ENCODE data around the gene SAC3D1. TPM values are rescaled to one million over a fixed set of nuclear protein-coding genes. Genes with fewer than 3 reads are reported as not detected.
A peak's percentile ranks its signal among the peaks of the same experiment; 100 is the strongest.
"Not testable (repeated sequence)": the region's sequence is repeated elsewhere in the genome, so short reads cannot be mapped to it uniquely, and the experiment has no call there.

The SAC3D1 gene
- total RNA-seq: 11.3 TPM

- ATAC-seq: peak; percentile 90
Measured at GRCh38 chr11:65040847-65041622, at the start of gene SAC3D1. TSS of gene SAC3D1 (plus strand) at chr11:65041210. CDS start at chr11:65041293, 83 bp downstream.

GRCh38 chr11:64994318-64994717 is 46.7 kb upstream of the SAC3D1 start:
- ATAC-seq: no peak

- ATAC-seq: no peak
Measured at GRCh38 chr11:64996327-64996709, 44.7 kb upstream of the SAC3D1 start.

- peak; percentile 57 for ATAC-seq
Measured at GRCh38 chr11:64996710-64997380, 44.2 kb upstream of the SAC3D1 start, which contains the start of gene BATF2. TSS of gene BATF2 (minus strand) at chr11:64996971. CDS start at chr11:64996914, 57 bp downstream.

- no peak for ATAC-seq
Measured at GRCh38 chr11:64998141-64998540, 42.9 kb upstream of the SAC3D1 start.

GRCh38 chr11:64998690-64999431 is 42.1 kb upstream of the SAC3D1 start:
- ATAC-seq: no peak

GRCh38 chr11:64999478-64999877 is 41.5 kb upstream of the SAC3D1 start:
- ATAC-seq: no peak

GRCh38 chr11:65002706-65003105 is 38.3 kb upstream of the SAC3D1 start:
- ATAC-seq: no peak

GRCh38 chr11:65003282-65003681 is 37.7 kb upstream of the SAC3D1 start:
- ATAC-seq: no peak

GRCh38 chr11:65003968-65004367 is 37.0 kb upstream of the SAC3D1 start:
- not testable (repeated sequence) for ATAC-seq

GRCh38 chr11:65008016-65008415 is 33.0 kb upstream of the SAC3D1 start:
- no peak for ATAC-seq

- no peak for ATAC-seq
Measured at GRCh38 chr11:65008873-65009272, 32.1 kb upstream of the SAC3D1 start.

- ATAC-seq: peak; percentile 91
Measured at GRCh38 chr11:65013130-65013887, 27.7 kb upstream of the SAC3D1 start.

GRCh38 chr11:65013888-65014725 is 26.9 kb upstream of the SAC3D1 start, which contains the start of gene ARL2:
TSS of gene ARL2 (plus strand) at chr11:65014160. CDS start at chr11:65014208, 48 bp downstream.
- peak; percentile 83 for ATAC-seq

- ATAC-seq: peak; percentile 6
Measured at GRCh38 chr11:65014726-65015227, 26.2 kb upstream of the SAC3D1 start.

GRCh38 chr11:65016705-65017104 is 24.3 kb upstream of the SAC3D1 start:
- peak; percentile 54 for ATAC-seq

- ATAC-seq: no peak
Measured at GRCh38 chr11:65017937-65018336, 23.1 kb upstream of the SAC3D1 start.

- ATAC-seq: no peak
Measured at GRCh38 chr11:65019824-65020223, 21.2 kb upstream of the SAC3D1 start.

- ATAC-seq: no peak
Measured at GRCh38 chr11:65021003-65021402, 20.0 kb upstream of the SAC3D1 start.

GRCh38 chr11:65021509-65021908 is 19.5 kb upstream of the SAC3D1 start:
- ATAC-seq: no peak

- not testable (repeated sequence) for ATAC-seq
Measured at GRCh38 chr11:65023502-65023901, 17.5 kb upstream of the SAC3D1 start.
